Bone marrow (tissue), 2 donors: ENCODE results near the gene SLC26A6.

ENCODE experiments used
- DNase-seq, 2 donors: peaks; one replicate each; lab custom pipeline; 2025; lab: John Stamatoyannopoulos, UW

Gene SLC26A6

DNA sequence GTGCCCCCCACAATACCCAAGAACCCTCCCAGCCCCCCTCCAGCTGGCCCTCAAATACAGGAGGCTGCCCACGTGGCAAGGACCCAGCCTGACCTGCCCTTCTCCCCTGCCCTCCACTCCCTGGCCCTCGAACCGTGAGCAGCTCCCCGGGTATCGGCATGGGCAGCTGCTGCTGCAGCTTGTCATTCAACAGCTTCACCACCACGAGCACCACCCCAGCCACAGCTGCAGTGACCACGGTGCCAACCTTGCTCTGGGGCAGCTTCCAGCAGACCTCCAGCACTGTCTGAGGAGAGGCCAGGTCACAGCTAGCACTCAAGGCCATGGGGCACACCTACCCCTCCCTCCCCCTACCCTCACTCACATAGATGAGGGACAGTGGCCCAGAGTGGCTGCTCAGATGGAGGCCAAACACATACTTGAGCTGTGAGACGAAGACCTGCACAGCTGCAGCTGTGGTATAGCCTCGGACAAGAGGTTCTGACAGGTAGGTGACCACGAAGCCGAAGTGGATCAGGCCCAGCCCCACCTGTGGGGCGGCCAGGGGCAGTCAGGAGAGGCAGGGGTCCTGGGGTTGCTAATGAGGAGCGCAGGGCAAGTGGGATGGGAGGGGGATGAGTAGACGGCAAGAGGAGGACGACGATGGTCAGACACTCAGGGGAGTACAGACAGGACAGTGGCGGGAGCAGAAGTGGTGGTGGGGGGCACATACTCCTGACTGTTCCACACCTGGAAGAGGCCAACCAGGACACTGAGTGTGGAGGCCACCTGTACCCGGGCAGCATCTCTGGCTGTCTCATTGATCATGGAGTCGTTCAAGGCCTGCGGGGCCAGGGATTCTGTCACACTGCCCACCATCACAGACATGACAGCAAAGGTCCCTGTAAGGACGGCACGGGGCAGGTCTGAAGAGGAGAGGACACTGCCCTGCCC is 3.5 kb downstream of the SLC26A6 start:
- DNase-seq = no peak

DNA sequence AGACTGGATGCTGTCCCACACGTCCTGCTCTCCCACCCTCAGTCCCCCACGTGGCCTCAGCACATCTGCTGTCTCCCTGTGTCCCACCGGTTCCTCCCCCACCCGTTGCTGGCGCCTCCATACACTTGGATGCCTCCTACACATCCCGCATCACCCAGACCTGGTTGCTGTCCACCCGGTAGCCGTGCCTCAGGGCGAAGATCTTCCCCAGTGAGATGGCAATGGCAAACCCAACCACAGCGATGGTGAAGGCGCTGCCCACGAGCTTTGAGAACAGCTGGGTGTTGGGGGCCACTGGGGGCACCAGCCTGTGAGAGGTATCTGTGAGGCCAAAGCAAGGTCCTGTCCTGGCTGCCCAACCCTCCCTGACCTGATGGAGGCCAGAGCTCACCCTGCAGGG is 4.4 kb downstream of the SLC26A6 start:
- no peak for DNase-seq

DNA sequence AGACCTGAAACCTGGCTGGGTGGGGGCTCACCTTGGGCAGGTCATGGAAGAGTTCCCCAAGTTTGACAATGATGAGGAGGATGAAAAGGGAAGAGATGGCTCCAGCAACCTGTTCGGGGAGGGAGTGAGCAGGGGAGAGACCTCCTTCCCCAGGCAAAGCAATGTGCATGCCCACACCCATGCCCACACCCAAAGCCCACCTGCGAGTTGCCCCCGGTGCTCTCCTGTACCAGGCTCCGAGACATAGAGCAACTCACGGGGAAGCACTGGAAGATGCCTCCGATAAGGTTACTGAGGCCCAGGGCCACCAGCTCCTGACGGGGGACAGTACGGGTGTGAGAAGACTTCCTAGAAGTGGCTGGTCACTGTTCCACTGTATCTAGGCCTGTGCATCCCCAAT is 4.9 kb downstream of the SLC26A6 start:
- DNase-seq = no peak

DNA sequence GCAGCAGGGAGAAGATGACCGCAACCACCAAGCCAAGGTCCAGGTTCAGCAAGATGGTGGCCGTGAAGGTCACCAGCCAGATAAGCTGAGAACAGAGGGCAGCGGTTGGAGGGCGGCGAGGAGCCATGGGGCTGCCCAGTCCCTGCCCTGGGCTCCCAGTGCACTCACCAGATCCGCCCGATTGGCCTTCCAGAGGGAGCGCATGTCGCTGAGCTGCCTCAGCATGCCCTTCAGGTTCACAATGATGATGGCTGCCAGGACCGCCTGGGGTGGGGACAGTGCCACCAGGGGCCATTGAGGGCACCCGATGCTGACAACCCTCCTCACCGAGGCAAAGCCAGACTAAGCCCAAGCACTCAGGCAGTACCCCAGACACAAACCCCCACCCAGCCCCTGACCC is 5.4 kb downstream of the SLC26A6 start:
- DNase-seq = no peak

DNA sequence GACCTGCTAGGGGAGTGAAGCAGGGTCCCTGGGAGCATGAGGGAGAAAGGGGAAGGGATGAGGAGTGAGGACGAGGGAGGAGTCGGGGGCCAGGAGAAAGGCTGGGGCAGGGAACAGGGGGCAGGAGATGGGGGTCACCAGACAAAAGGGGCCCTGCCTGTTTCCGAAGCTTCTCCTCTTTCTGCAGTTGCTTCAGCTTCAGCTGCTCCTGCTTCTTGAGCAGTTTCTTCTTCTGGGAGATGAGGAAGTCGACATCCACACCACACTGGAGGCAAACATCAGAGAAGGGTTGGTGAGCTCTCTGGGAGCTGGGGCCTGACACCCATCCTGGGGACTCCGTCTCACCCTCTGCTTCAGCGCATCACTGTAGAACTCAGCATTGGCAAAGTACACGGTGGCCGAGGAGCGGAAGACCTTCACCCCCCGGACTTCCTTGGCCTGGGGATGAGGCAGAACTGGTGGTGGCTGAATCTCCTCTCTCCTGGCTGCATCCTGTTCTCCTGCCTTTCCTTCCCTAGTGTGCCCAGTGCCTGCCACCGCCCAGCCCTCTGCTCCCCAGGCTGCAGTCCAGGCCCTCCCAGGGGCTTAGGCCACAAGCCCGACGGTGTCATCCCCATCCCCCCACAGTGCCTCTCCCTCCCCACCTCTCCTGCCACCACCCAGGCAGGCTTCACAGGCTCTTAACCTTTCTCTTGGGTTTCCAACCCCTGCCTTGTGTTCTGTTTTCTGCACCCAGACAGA is 6.8 kb downstream of the SLC26A6 start:
- DNase-seq = no peak

DNA sequence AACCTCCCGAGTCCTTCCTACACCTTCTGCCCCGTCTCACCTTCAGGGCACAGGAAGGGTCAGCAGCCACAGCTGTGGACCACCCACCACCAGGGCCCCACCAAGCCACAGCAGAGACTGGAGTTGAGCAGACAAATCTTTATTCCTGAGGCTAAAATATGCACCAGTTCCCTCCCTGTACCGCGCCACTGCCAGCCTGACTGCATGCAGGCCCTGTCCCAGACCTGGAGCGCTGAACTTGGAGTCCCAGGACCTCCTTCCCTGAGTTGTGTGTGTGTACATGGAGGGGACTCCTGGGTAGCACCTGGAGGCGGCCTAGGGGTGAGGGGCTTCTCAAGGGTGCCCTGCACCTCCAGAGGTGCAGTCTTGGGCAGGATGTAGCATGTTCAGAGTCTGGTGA is 9.7 kb downstream of the SLC26A6 start:
- DNase-seq = no peak

DNA sequence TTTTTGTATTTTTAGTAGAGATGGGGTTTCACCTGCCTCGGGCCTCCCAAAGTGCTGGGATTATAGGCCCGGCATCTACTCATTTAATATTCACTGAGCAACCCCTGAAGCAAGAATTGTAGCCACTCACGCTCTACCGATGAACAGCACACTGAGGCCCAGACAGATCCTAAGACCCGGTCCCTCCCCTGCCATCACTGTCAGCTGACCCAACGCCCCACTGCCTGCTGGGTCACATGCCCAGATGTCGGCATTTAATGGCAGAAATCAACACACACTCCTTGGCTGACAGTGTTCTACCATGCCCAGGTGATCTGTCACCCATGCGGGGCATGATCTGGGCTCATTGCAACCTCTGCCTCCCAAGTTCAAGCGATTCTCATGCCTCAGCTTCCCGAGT is 10.5 kb downstream of the SLC26A6 start:
- no peak for DNase-seq

DNA sequence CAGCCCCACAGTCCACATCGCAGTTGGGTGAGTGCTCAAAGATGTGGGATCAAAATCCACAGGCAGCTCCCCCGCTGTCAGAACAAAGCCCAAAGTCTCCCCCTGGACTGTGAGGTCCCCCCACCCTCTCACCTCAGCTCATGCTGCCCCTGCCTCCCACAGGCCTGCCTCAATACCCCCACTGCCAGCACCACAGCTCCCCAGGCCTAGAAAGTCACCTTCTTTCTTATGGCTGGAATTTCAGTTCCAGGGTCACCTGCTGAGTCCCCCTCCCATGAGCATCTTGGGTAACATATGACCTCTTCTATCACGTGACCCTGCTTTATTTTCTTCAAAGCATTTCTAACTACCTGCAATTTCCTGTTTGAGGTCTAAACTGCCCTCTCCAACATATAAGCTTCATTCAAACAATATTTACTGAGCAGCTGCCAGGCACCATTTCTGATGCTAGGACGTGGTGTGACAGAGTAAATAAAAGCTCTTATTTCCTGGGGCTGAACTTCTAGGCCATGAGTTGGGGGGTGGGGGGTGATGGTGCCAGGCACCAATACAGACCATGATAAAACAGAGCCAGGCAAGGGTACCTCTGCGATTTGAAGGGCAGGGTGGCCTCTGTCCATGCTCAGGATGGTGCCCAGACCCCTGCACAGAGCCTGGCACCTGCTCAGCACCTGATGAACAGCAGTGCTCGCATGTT is 11.3 kb downstream of the SLC26A6 start:
- DNase-seq = no peak

DNA sequence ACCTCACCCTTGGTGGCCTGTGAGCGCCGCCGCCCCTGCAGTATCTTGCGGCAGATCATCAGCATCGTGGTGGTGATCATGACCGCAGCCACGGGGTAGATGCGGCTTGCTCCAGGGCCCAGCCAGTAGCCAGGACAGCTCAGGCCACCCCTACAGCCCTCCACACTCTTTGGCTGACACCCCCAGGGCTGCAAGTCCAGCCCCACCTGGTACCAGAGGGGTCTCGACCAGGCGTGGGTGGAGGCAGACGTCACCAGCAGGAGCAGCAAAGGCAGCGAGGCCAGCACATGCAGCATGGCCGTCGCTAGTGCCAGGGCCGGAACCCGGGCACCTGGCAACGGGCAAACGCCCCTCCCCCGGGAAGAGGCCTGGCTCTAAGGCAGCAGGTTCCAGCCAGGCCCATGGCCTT is 13.8 kb downstream of the SLC26A6 start, which contains the start of gene TMEM89:
TMEM89 (minus strand) TSS at position 309 of the 409 bp plus-strand sequence; CDS start at position 296, 13 bp downstream.
- no peak for DNase-seq

DNA sequence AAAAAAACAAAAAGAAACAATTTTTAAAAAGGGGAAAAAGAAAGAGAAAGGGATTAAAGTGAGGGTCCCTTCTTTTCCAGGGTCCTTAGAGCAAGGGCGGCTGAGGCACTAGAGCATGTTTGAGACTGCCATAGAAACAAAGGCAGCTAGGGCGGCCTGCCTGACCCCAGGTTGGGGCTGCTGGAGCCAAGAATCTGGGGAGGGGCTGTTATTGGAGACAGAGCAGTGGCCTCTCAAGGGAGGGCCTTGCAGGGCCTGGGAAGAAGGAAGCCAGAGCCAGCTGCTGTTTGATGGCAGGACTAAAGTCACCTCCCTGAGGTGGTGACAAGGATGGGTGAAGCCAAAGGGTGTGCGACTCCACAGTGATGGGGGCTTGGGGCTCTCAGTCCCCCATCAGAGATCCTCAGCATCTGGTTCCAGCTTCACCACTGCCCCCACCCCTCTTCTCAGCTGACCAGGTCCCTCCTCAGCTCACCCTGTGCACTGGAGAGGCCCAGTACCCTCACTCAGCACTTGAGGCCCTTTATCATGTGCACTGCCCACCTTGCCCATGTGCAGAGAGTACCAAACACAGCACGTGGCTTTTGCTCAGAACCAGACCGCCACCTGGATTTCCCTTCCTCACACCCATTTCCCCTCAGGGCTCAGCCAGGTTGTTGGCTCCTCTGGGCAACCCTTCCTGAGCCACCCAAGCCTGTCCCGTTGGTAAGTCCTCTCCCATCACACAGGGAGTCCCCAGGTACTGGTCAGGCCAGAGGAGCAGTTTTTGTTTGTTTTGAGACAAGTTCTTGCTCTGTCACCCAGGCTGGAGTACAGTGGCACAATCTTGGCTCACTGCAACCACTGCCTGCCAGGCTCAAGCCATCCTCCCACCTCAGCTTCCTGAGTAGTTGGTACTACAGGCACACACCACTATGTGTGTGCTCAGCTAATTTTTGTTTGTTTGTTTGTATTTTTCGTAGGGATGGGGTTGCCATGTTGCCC is 15.4 kb downstream of the SLC26A6 start:
- DNase-seq = no peak

DNA sequence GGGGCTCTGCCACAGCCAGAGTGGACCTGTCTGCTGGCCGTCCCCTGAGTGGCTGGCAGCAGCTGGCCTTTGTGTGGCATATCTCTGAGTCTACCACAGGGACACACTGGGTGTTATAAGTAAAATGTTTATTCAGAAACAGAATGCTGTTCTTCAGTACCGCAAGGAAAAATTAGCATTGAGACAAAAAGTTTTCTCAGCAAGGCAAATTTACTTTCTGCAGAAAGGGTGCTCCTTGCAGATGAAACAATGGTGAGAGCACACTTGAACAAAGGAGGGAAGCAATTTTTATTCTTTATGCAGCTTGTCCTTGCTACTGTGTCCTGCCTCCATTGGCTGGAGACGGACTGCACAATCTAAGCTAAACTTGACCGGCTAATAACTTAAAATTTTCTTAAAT is 17.7 kb downstream of the SLC26A6 start:
- DNase-seq = no peak

DNA sequence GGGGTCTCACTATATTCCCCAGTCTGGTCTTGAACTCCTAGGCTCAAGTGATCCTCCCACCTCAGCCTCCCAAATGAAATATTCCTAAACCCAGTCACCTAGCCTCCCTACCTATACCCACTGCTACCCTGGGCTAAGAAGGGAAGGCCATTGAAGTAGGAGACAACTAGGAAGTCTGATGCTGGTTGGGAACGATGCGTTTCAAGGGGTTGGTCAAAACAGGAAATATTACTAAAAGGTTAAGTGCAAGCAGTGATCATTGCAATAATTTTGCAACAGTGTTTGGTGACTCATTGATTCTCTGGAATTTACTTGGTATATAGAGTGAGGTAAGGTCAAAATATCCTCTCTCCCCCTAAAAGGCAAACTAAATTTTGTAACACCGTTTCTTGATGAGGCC is 21.2 kb downstream of the SLC26A6 start:
- DNase-seq = no peak

DNA sequence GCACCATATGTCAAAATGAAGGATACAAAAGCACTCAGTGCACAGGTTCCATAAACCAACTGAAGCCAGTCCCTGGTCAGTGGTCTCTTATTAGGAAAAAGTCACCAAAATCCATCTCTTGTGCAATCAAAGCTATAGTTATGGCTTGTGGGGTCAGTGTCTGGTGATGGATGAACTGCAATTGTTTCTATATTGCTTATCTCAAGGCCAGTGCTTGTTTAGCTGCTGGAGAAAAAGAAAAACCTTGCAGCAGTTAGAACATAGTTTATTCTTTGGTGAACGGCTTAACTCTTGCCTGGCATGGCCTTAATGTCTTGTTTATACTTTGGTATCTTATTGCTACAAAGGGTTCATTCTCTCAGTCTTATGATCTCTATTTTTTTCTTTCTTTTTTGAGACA is 23.0 kb downstream of the SLC26A6 start:
- DNase-seq = no peak

DNA sequence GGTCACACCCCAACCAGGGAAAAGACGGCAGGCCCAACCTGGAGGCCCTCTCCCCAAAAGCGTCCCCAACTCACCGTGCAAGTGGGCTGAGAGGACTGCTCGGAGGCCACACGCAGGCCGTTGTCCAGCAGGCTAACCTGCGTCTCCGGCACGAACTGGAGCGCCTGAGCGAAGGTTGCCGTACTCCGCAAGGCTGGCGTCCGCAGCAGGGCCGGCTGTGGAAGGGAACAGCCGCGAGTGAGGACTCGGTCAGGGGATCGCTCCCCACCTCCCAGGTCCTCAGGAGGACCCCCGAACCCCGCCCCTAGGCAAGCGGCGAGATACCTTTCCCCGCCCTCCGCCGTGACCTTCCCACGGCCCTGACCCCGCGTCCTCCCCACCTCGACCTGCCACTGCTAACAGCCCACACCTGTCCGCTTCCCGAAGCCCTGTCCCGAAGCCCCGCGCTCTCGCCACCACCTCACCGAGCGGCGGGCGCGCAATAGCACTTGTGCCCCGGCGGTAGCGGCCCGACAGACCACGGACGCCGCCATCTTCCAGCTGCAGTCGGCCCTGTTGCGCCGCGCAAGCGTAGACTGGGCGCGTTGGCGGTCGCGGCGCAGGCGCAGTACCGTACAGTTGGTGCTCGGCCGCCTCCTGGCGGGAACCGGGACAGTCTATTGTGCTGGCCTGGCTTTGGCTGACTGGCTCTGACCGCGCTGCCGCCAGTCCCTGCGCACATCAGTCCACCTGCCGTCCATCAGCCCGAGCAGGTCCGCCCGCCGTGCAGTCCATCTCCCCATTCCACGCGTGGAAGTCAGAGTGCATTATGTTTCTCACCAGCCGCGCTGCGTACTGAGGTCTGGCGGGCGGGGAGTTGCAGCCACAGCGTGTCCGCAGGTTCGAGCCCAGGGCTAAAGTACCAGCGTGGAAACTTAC is 25.9 kb downstream of the SLC26A6 start, which contains the start of gene UQCRC1:
UQCRC1 (minus strand) TSS at position 559 of the 918 bp plus-strand sequence; CDS start at position 533, 26 bp downstream.
- DNase-seq = peak; percentile 67 to 89

DNA sequence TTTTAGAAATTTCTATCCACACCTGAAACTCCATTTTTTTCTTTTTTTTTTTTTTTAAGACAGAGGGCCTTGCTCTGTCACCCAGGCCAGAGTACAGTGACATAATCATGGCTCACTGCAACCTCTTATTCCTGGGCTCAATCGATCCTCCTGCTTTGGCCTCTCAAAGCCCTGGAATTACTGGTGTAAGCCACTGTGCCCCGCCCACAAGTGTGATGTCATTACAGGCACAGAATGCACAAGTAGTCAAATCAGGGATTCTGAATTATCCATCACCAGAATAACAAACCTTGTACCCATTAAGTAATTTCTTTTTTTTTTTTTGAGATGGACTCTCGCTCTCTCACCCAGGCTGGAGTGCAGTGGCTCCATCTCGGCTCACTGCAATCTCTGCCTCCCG is 27.7 kb downstream of the SLC26A6 start:
- no peak for DNase-seq

DNA sequence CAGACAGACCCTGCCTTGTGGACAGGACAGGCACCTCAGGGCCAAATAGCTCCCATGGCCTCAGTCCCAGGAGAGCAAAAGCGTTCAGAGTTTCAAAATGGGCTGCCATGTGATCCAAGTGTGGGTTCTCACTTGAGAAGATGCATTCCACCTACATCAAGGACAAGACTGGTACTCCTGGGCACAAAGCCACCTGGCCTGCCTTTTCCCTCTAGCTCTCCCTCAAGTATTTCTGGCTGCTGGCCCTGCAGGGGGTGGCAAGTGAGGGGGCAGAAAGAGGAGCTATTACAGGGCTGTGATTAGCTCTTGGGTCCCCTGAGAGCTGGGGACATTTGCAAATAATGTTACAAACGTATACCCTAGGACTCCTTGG is 33.7 kb downstream of the SLC26A6 start:
- DNase-seq = no peak

DNA sequence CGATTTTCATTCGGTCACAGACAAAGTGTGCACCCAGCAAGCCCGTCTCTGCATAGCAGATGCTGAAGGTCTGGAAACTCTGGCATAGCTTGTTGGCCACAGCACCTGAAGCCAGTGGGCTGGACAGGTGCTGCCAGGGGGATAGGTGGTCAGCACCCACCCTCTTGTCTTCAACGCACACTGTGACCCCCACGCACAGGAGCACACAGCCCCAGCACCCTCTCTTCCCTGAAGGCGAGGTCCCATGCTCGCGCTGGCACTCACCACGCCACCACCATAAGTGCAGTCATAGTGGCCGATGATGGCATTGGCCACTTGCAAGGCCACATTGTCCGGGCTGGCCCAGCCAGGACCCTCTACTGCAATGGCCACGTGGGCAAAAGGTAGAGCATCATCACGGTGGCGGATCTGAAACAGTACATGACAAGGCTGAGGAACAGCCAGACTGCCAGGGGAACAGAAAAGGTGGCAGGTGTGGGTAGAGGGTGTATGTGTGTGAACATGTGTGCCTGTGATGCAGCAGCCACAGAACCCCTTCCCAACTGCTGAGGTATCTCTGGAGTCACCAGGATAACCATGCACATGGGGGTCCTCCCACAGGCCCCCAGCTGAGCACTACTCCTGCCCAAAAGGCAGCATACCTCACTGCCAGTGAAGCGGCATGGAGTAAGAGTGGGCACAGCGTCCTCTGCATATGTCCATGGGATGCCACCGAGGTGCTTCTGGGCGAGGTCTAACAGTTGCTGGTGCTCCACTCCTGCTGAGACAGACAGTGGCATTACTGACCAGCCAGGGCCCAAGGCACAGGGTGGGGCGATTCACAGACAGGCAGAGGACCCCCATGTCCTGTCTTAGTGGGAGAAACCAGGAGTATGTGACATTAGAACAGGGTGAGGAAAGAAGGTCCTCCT is 34.3 kb downstream of the SLC26A6 start:
- DNase-seq = no peak

DNA sequence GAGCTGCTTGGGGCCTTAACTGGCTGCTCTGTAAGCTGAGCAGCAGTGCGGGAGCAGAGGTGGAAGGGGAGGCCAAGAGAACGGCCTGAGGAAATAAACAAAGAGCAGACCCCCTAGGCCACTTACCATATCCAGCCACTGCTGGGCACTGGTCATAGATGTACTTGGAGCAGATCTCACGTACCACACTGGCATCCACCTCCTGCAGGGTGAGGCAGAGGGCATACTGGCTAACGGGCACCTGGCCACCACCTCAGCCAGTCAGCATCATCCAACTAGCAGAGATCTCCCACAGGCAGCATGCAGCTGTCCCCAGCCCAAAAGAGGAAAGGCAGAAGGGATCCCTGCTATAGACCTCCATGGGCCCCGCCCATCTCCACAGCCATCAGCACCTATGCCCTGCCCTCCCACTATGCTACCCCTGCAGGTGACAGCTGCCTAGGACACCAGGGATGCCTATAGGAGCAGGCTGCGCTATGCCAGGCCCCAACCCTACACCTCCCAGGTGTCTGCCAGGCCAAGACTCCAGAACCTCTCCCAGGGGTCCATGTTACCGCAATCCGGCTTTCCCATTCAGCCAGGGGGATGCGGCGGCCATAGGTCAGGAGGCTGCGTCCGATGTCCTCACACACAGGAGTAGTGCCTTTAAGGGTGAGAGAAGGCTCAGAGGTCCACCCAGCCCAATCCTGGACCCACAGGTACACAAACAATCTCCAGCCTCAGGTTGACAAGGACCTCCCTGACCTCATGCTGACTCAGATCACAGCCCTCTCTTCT is 35.6 kb downstream of the SLC26A6 start:
- no peak for DNase-seq
